ENCODE data around the gene IMP3.
A peak's percentile ranks its signal among the peaks of the same experiment; 100 is the strongest.

Gene IMP3

GRCh38 chr15:75620841-75621391 is 19.1 kb downstream of the IMP3 start:
- peak; percentile 42 for DNase-seq (ENCODE audit: low spot score)

- DNase-seq (ENCODE audit: low spot score) = no peak
Measured at GRCh38 chr15:75620058-75620820, 19.8 kb downstream of the IMP3 start.

- DNase-seq (ENCODE audit: low spot score) = no peak
Measured at GRCh38 chr15:75616766-75617165, 23.3 kb downstream of the IMP3 start.

- no peak for DNase-seq (ENCODE audit: low spot score)
Measured at GRCh38 chr15:75606711-75607699, 33.0 kb downstream of the IMP3 start.

- DNase-seq (ENCODE audit: low spot score) = no peak
Measured at GRCh38 chr15:75606026-75606425, 34.0 kb downstream of the IMP3 start.

GRCh38 chr15:75599401-75599800 is 40.6 kb downstream of the IMP3 start:
- no peak for DNase-seq (ENCODE audit: low spot score)

- DNase-seq (ENCODE audit: low spot score) = no peak
Measured at GRCh38 chr15:75598361-75598760, 41.7 kb downstream of the IMP3 start.

GRCh38 chr15:75597667-75598341 is 42.2 kb downstream of the IMP3 start:
- DNase-seq (ENCODE audit: low spot score) = no peak

- no peak for DNase-seq (ENCODE audit: low spot score)
Measured at GRCh38 chr15:75596703-75597345, 43.2 kb downstream of the IMP3 start.

- no peak for DNase-seq (ENCODE audit: low spot score)
Measured at GRCh38 chr15:75594276-75594675, 45.7 kb downstream of the IMP3 start.

- DNase-seq (ENCODE audit: low spot score) = no peak
Measured at GRCh38 chr15:75591655-75592364, 48.2 kb downstream of the IMP3 start.

GRCh38 chr15:75590239-75590638 is 49.8 kb downstream of the IMP3 start:
- no peak for DNase-seq (ENCODE audit: low spot score)

All from cerebellar cortex (tissue), 1 donor.